OCI-LY3 (cell line): ENCODE data around the gene PRRC2A.

Experiments used
- H2AFZ ChIP-seq: fragments of 200-600, 300-600 bp; shearing (Covaris generic); 2 replicates; pipeline ENCODE4 v1.6.0; 2014; ENCODE audit warnings: antibody characterized with exemption, low read depth, low read length
- H3K27ac ChIP-seq: fragments of 200-600, 300-600 bp; sonication (generic); 2 replicates; pipeline ENCODE4 v1.5.1; 2014; ENCODE audit warnings: mild to moderate bottlenecking, low read length, moderate library complexity, mixed read lengths
- H3K27me3 ChIP-seq: fragments of 200-600, 300-600 bp; sonication (generic); 2 replicates; pipeline ENCODE4 v1.6.1; 2014; ENCODE audit warnings: low read depth, low read length, mixed read lengths
- H3K36me3 ChIP-seq: fragments of 200-600, 300-600 bp; sonication (generic); replicated peaks from 2 replicates; pipeline ENCODE3; 2014; ENCODE audit warnings: low read depth, low read length, mixed read lengths
- H3K4me1 ChIP-seq: fragments of 300-600, 200-600 bp; sonication (generic); 2 replicates; pipeline ENCODE4 v1.6.1; 2014; ENCODE audit warnings: low read length, mixed read lengths
- H3K4me2 ChIP-seq: fragments of 200-600, 300-600 bp; sonication (generic); 2 replicates; pipeline ENCODE4 v1.6.1; 2014; ENCODE audit warnings: low read length, mixed read lengths
- H3K4me3 ChIP-seq: fragments of 300-600, 200-600 bp; sonication (generic); 2 replicates; pipeline ENCODE4 v1.5.1; 2014; ENCODE audit warnings: antibody characterized with exemption, mild to moderate bottlenecking, low read length, moderate library complexity
- H3K79me2 ChIP-seq: fragments of 300-600, 200-600 bp; shearing (Covaris generic); 2 replicates; pipeline ENCODE4 v1.6.1; 2014; ENCODE audit warnings: mild to moderate bottlenecking, low read length, mixed read lengths
- H3K9ac ChIP-seq: fragments of 300-600, 200-600 bp; shearing (Covaris generic); 2 replicates; pipeline ENCODE4 v1.6.0; 2014; ENCODE audit warnings: mild to moderate bottlenecking, low read length, moderate library complexity
- H3K9me3 ChIP-seq: fragments of 200-600, 300-600 bp; shearing (Covaris generic); 2 replicates; pipeline ENCODE4 v1.6.1; 2014; ENCODE audit warnings: low read length, mixed read lengths; ENCODE audit not compliant: insufficient read depth
- H4K20me1 ChIP-seq: fragments of 200-600, 300-600 bp; sonication (generic); 2 replicates; pipeline ENCODE4 v1.6.1; 2016; ENCODE audit warnings: low read length, mixed read lengths; ENCODE audit not compliant: insufficient read depth
- EZH2phosphoT487 ChIP-seq: fragments of 200-600 bp; shearing (Covaris generic); IDR thresholded peaks from 2 replicates; pipeline ENCODE4 v1.6.1; 2018; ENCODE audit warnings: antibody characterized with exemption, mixed run types, low read depth
- TF ChIP-seq, protein P1 (sequence below): fragments of 200-600, 300-600 bp; sonication (generic); IDR thresholded peaks from 2 replicates; pipeline ENCODE4 v1.5.1; 2014; ENCODE audit warnings: antibody characterized with exemption, low read length, low read depth

The PRRC2A gene

DNA sequence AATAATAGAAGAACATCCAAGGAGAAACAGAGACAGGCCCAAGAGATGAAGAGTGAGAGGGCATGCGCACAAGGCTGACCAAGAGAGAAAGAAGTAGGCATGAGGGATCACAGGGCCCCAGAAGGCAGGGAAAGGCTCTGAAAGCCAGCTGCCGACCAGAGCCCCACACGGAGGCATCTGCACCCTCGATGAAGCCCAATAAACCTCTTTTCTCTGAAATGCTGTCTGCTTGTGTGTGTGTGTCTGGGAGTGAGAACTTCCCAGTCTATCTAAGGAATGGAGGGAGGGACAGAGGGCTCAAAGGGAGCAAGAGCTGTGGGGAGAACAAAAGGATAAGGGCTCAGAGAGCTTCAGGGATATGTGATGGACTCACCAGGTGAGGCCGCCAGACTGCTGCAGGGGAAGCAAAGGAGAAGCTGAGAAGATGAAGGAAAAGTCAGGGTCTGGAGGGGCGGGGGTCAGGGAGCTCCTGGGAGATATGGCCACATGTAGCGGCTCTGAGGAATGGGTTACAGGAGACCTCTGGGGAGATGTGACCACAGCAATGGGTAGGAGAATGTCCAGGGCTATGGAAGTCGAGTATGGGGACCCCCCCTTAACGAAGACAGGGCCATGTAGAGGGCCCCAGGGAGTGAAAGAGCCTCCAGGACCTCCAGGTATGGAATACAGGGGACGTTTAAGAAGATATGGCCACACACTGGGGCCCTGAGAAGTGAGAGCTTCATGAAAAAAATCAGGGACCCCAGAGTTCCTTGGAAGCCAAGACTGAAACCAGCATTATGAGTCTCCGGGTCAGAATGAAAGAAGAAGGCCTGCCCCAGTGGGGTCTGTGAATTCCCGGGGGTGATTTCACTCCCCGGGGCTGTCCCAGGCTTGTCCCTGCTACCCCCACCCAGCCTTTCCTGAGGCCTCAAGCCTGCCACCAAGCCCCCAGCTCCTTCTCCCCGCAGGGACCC is 46.1 kb upstream of the PRRC2A start:
- H3K4me3 ChIP-seq, result peak overlapping the region; percentile 98
- TF ChIP-seq EZH2phosphoT487, result no peak
- TF ChIP-seq, protein P1, sequence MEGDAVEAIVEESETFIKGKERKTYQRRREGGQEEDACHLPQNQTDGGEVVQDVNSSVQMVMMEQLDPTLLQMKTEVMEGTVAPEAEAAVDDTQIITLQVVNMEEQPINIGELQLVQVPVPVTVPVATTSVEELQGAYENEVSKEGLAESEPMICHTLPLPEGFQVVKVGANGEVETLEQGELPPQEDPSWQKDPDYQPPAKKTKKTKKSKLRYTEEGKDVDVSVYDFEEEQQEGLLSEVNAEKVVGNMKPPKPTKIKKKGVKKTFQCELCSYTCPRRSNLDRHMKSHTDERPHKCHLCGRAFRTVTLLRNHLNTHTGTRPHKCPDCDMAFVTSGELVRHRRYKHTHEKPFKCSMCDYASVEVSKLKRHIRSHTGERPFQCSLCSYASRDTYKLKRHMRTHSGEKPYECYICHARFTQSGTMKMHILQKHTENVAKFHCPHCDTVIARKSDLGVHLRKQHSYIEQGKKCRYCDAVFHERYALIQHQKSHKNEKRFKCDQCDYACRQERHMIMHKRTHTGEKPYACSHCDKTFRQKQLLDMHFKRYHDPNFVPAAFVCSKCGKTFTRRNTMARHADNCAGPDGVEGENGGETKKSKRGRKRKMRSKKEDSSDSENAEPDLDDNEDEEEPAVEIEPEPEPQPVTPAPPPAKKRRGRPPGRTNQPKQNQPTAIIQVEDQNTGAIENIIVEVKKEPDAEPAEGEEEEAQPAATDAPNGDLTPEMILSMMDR, result peak; percentile 30
- no peaks in the 10 kb centered on the region for H3K9me3 ChIP-seq
- H3K4me1 ChIP-seq, result peaks cover 61% of the 10 kb centered on the region
- no peak overlapping the region for H2AFZ ChIP-seq
- peak overlapping the region; percentile 100 for H3K4me2 ChIP-seq
- peak overlapping the region; percentile 92 for H3K9ac ChIP-seq
- peaks cover 26% of the 10 kb centered on the region for H4K20me1 ChIP-seq
- no peaks in the 10 kb centered on the region for H3K27me3 ChIP-seq
- H3K27ac ChIP-seq, result peak overlapping the region; percentile 100
- H3K36me3 ChIP-seq, result peaks cover 51% of the 10 kb centered on the region
- peaks cover 99% of the 10 kb centered on the region for H3K79me2 ChIP-seq

DNA sequence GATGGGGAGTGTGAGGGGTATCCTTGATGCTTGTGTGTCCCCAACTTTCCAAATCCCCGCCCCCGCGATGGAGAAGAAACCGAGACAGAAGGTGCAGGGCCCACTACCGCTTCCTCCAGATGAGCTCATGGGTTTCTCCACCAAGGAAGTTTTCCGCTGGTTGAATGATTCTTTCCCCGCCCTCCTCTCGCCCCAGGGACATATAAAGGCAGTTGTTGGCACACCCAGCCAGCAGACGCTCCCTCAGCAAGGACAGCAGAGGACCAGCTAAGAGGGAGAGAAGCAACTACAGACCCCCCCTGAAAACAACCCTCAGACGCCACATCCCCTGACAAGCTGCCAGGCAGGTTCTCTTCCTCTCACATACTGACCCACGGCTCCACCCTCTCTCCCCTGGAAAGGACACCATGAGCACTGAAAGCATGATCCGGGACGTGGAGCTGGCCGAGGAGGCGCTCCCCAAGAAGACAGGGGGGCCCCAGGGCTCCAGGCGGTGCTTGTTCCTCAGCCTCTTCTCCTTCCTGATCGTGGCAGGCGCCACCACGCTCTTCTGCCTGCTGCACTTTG is 45.1 kb upstream of the PRRC2A start, which contains the start of gene TNF:
TNF (plus strand) TSS at position 231 of the 567 bp plus-strand sequence; CDS start at position 408, 177 bp downstream.
- Histone ChIP-seq H3K36me3 (peaks cover 51% of the 10 kb centered on the region), H2AFZ (no peak within 1 kb of the TSS), H3K27me3 (no peaks in the 10 kb centered on the region), H3K4me2 (peak within 1 kb of the TSS; percentile 100), H3K4me3 (peak within 1 kb of the TSS; percentile 98), H3K9ac (peak within 1 kb of the TSS; percentile 92), H3K9me3 (no peaks in the 10 kb centered on the region), H3K27ac (peak within 1 kb of the TSS; percentile 100), H4K20me1 (peaks cover 26% of the 10 kb centered on the region), H3K79me2 (peaks cover 99% of the 10 kb centered on the region), H3K4me1 (peaks cover 60% of the 10 kb centered on the region)
- TF ChIP-seq EZH2phosphoT487, result no peak
- TF ChIP-seq, protein P1, result no peak

DNA sequence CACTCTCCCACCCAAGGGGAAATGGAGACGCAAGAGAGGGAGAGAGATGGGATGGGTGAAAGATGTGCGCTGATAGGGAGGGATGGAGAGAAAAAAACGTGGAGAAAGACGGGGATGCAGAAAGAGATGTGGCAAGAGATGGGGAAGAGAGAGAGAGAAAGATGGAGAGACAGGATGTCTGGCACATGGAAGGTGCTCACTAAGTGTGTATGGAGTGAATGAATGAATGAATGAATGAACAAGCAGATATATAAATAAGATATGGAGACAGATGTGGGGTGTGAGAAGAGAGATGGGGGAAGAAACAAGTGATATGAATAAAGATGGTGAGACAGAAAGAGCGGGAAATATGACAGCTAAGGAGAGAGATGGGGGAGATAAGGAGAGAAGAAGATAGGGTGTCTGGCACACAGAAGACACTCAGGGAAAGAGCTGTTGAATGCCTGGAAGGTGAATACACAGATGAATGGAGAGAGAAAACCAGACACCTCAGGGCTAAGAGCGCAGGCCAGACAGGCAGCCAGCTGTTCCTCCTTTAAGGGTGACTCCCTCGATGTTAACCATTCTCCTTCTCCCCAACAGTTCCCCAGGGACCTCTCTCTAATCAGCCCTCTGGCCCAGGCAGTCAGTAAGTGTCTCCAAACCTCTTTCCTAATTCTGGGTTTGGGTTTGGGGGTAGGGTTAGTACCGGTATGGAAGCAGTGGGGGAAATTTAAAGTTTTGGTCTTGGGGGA is 44.4 kb upstream of the PRRC2A start:
- Histone ChIP-seq H3K4me2 (peak overlapping the region; percentile 100), H3K79me2 (peaks cover 99% of the 10 kb centered on the region), H3K9ac (peak overlapping the region; percentile 92)

More for the DNA sequence above, 44.4 kb upstream of the PRRC2A start:
- Histone ChIP-seq H3K9me3 (no peaks in the 10 kb centered on the region), H3K27ac (peak overlapping the region; percentile 100), H4K20me1 (peaks cover 26% of the 10 kb centered on the region), H3K4me1 (peaks cover 53% of the 10 kb centered on the region), H2AFZ (no peak overlapping the region), H3K27me3 (no peaks in the 10 kb centered on the region), H3K36me3 (peaks cover 52% of the 10 kb centered on the region), H3K4me3 (peak overlapping the region; percentile 98)
- TF ChIP-seq EZH2phosphoT487, result no peak
- TF ChIP-seq, protein P1, result no peak
